HEK293T (cell line): ENCODE results near the gene FAM13C.

Source experiments
- ARNT ChIP-seq: fragments of 450-650 bp; IDR thresholded peaks from 2 replicates; pipeline ENCODE4 v1.6.1; 2017; ENCODE audit warnings: mild to moderate bottlenecking
- ELF4 ChIP-seq: fragments of 450-650 bp; IDR thresholded peaks from 2 replicates; pipeline ENCODE4 v1.6.1; 2017; ENCODE audit warnings: antibody characterized with exemption
- FOXA1 ChIP-seq: fragments of 450-650 bp; IDR thresholded peaks from 2 replicates; pipeline ENCODE4 v1.6.1; 2016; ENCODE audit warnings: mild to moderate bottlenecking
- FOXK2 ChIP-seq: fragments of 450-650 bp; IDR thresholded peaks from 2 replicates; pipeline ENCODE4 v1.6.1; 2016; ENCODE audit warnings: mild to moderate bottlenecking
- FOXM1 ChIP-seq: fragments of 450-650 bp; IDR thresholded peaks from 2 replicates; pipeline ENCODE4 v1.6.1; 2017; ENCODE audit warnings: mild to moderate bottlenecking, borderline replicate concordance
- L3MBTL2 ChIP-seq: fragments of 450-650 bp; conservative IDR thresholded peaks from 2 replicates; pipeline ENCODE4 v1.6.1; 2016; ENCODE audit warnings: mild to moderate bottlenecking
- LEF1 ChIP-seq: fragments of 450-650 bp; IDR thresholded peaks from 2 replicates; pipeline ENCODE4 v1.6.1; 2017; ENCODE audit warnings: mild to moderate bottlenecking, borderline replicate concordance

DNA sequence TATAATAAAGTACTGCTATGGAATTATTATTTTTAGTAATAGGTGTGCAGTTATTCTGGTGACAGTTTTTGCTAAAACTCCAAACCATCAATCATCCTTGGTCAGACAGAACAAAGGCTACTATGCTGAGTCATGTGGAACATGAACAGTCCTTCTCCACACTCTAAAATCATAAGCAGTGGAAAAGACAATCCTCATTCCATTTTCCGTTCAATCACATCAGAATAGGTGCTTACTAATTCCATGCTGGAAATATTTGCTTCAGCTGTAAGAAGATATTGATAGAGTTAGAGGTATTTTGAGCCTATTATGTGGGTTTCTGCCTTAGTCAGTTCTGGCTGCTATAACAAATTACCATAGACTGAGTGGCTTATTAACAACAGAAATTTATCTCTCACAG lies 82.9 kb downstream of the FAM13C start:
- TF ChIP-seq ELF4 (no peak), L3MBTL2 (no peak), FOXM1 (no peak), FOXK2 (no peak), FOXA1 (no peak), LEF1 (no peak), ARNT (no peak)
